Spleen (tissue), 11 donors: Measurements from ENCODE around the gene FCAMR. TPM values are rescaled to one million over a fixed set of nuclear protein-coding genes. Genes with fewer than 3 reads are reported as not detected.

ENCODE experiments used
- DNase-seq: peaks from one replicate; pipeline ENCODE4 v3.0.0-alpha.2; 2020
- H3K27ac ChIP-seq, 8 donors: fragments of 200-600 bp; sonication (generic) in 7 of 8; 1 replicate in 4 of 8; 2 replicates in 4 of 8; pipeline versions ENCODE4 v1.5.0 to v1.8.0; 2016 to 2021; ENCODE audit warnings: inconsistent platforms in 4 of 8, mild to moderate bottlenecking in 4 of 8, moderate library complexity in 1 of 8
- H3K27me3 ChIP-seq, 7 donors: fragments of 200-600 bp; sonication (generic) in 6 of 7; replicated peaks in 1 of 7; 1 replicate in 4 of 7; 2 replicates in 3 of 7; pipeline versions ENCODE4 v1.5.0 to v1.8.0; 2016 to 2021; ENCODE audit warnings: inconsistent platforms in 3 of 7, mild to moderate bottlenecking in 1 of 7
- H3K36me3 ChIP-seq, 6 donors: fragments of 200-600 bp; sonication (generic) in 5 of 6; 1 replicate in 4 of 6; 2 replicates in 2 of 6; pipeline versions ENCODE4 v1.5.0 to v1.8.0; 2016 to 2021; ENCODE audit warnings: inconsistent platforms in 2 of 6
- H3K4me1 ChIP-seq, 6 donors: fragments of 200-600 bp; sonication (generic) in 5 of 6; 1 replicate in 3 of 6; 2 replicates in 3 of 6; pipeline versions ENCODE4 v1.5.0 to v1.8.0; 2016 to 2021; ENCODE audit warnings: inconsistent platforms in 3 of 6
- H3K4me3 ChIP-seq, 8 donors: fragments of 200-600 bp; sonication (generic) in 7 of 8; 1 replicate in 4 of 8; 2 replicates in 4 of 8; pipeline versions ENCODE4 v1.5.0 to v1.8.0; 2016 to 2021; ENCODE audit warnings: inconsistent platforms in 4 of 8, mild to moderate bottlenecking in 4 of 8, moderate library complexity in 2 of 8
- H3K9me3 ChIP-seq, 8 donors: fragments of 200-600 bp; sonication (generic) in 7 of 8; 1 replicate in 4 of 8; 2 replicates in 4 of 8; pipeline versions ENCODE4 v1.5.0 to v1.8.0; 2016 to 2021; ENCODE audit warnings: inconsistent platforms in 4 of 8
- POLR2A ChIP-seq, 3 donors: fragments of 450-650 bp; IDR thresholded peaks; one replicate each; pipeline ENCODE4 v1.5.1; 2017; ENCODE audit warnings: antibody characterized with exemption in 3 of 3, mild to moderate bottlenecking in 1 of 3
- POLR2AphosphoS5 ChIP-seq, 3 donors: sonication (generic); formaldehyde crosslinking; IDR thresholded peaks; one replicate each; pipeline ENCODE4 v1.5.1; 2017; ENCODE audit warnings: antibody characterized with exemption in 3 of 3
- WGBS, 5 donors: extraction: QIAGEN DNeasy Blood & Tissue Kit in 3 of 5; methylation state at CpG; one replicate each; pipeline versions ENCODE4 v1.1.5 to v1.1.7; 2013 to 2018; 5-methylcytosine and 5-hydroxymethylcytosine counted together
- intact Hi-C: fragments of 100-400 bp; cut with DNase I; formaldehyde crosslinking; loops from one replicate; pipeline ENCODE4 v1.15.0; 2023; ENCODE audit warnings: low total_unique reads
- polyA plus RNA-seq, 3 donors: library from polyadenylated mRNA; stranded (reverse); fragments of 200-250 nt; gene quantifications; one replicate each; pipeline ENCODE4 v1.2.1, GENCODE V29; 2013
- total RNA-seq, 7 donors: library from RNA; depleted of rRNA in 3 of 7; stranded (reverse); fragments of >200 nt in 3 of 7; fragmentation: NEBNext Ultra II Directional in 4 of 7; extraction: Animal tissue kit (Norgen Biotek cat#: 25700) in 4 of 7; gene quantifications; one replicate each; pipeline versions ENCODE4 v1.1.0 to v1.2.1, GENCODE V29; 2016 to 2021
- TF ChIP-seq, protein P1 (sequence below), 11 experiments: fragments of 200-600 bp in 7 of 11; fragments of 450-650 bp in 4 of 11; sonication (generic) in 4 of 11; IDR thresholded peaks in 8 of 11; conservative IDR thresholded peaks in 3 of 11; 1 replicate in 7 of 11; 2 replicates in 4 of 11; pipeline versions ENCODE4 v1.4.0 to v1.8.0; 2016 to 2021; ENCODE audit warnings: antibody characterized with exemption in 11 of 11, inconsistent platforms in 4 of 11, mild to moderate bottlenecking in 1 of 11
- donor health status: healthy with polysubstance abuse.
- donor health status: DM: no; HTN: no; CAD: no; lungs with moderate emphysema.
- donor health status: DM: no; HTN: no; CAD: no.
- donor health status: Bipolar disorder and iron deficiency.
- donor health status: healthy.
- donor health status: DM: no; HTN: no; CAD: no.
- donor health status: DM: yes; HTN: yes; CAD: no.

Gene FCAMR
- total and polyA plus RNA-seq, 10 donors: 0.16 to 1.3 (median 0.38) TPM; not detected in 2

DNA sequence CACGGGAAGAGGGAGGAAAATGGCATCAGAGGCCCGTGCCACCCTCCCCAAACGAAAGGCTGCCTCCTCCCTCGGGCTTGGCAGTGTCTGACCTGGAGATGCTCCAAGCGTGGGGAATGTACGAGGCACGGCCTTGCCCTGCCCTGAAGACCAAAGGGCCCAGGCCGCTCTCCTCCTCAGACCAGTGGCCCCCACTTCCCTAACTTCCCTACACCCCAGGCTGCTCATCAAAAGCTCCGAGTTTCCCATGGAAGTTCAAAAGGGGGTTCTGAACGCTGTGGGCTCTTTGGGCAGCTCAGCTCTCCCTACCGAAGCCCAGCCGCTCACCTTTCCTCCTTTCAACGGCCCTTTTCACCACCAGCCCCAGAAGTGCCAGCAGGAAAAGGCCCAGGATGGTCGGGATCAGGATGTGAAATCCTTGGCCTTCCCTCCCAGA, 60.4 kb downstream of the FCAMR start:
- H3K4me3 ChIP-seq: peak overlapping the region; percentile 23 to 69 (median 38)
- H3K27me3 ChIP-seq: peaks cover 0 to 38% (median 0%) of the 10 kb centered on the region in 7 donors
- peak overlapping the region; percentile 60 to 87 (median 69) for H3K27ac ChIP-seq
- peaks cover 52 to 99% (median 96%) of the 10 kb centered on the region in 6 donors for H3K4me1 ChIP-seq
- intact Hi-C loops: loop anchor here (5.0 to 10.0 kb wide), 3 partner anchors 93 to 275 kb away; partner anchors contain the start of gene DYRK3
- peak in 2 of 3 donors; percentile 49 to 75 for TF ChIP-seq POLR2AphosphoS5 (IDR thresholded peaks at IDR 0.05)
- TF ChIP-seq, protein P1, sequence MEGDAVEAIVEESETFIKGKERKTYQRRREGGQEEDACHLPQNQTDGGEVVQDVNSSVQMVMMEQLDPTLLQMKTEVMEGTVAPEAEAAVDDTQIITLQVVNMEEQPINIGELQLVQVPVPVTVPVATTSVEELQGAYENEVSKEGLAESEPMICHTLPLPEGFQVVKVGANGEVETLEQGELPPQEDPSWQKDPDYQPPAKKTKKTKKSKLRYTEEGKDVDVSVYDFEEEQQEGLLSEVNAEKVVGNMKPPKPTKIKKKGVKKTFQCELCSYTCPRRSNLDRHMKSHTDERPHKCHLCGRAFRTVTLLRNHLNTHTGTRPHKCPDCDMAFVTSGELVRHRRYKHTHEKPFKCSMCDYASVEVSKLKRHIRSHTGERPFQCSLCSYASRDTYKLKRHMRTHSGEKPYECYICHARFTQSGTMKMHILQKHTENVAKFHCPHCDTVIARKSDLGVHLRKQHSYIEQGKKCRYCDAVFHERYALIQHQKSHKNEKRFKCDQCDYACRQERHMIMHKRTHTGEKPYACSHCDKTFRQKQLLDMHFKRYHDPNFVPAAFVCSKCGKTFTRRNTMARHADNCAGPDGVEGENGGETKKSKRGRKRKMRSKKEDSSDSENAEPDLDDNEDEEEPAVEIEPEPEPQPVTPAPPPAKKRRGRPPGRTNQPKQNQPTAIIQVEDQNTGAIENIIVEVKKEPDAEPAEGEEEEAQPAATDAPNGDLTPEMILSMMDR (IDR thresholded peaks at IDR 0.05 in 8 of 11, conservative IDR thresholded peaks at IDR 0.05 in 3 of 11): no peak
- 34 to 54% (median 48%) methylated on average over 11 to 14 of the region's 14 CpGs for WGBS, 5 donors
- H3K9me3 ChIP-seq: no peaks in the 10 kb centered on the region
- no peak for DNase-seq
- peaks cover 0 to 96% (median 28%) of the 10 kb centered on the region in 6 donors for H3K36me3 ChIP-seq

GRCh38 chr1:206909161-206909882, 60.9 kb downstream of the FCAMR start:
- peak; percentile 88 for DNase-seq
- TF ChIP-seq, protein P1 (IDR thresholded peaks at IDR 0.05 in 8 of 11, conservative IDR thresholded peaks at IDR 0.05 in 3 of 11): peak in 1 of 11 experiments; percentile 7
- TF ChIP-seq POLR2A (IDR thresholded peaks at IDR 0.05) (no peak), POLR2AphosphoS5 (IDR thresholded peaks at IDR 0.05) (peak; percentile 64 to 84 (median 75))
- Histone ChIP-seq H3K9me3 (no peaks in the 10 kb centered on the region), H3K27me3 (peaks cover 0 to 38% (median 0%) of the 10 kb centered on the region in 7 donors), H3K36me3 (peaks cover 0 to 96% (median 34%) of the 10 kb centered on the region in 6 donors), H3K27ac (peak overlapping the region; percentile 60 to 87 (median 69)), H3K4me1 (peaks cover 52 to 99% (median 91%) of the 10 kb centered on the region in 6 donors), H3K4me3 (peak overlapping the region; percentile 23 to 69 (median 38))
- WGBS, 5 donors: 0 to 10% (median 5%) methylated on average over 31 to 69 of the region's 69 CpGs
- intact Hi-C loops: no loop called here

GRCh38 chr1:206908038-206908437, 62.2 kb downstream of the FCAMR start:
- Histone ChIP-seq H3K27me3 (peaks cover 0 to 38% (median 0%) of the 10 kb centered on the region in 7 donors), H3K4me1 (peaks cover 52 to 86% (median 79%) of the 10 kb centered on the region in 6 donors), H3K4me3 (peak overlapping the region in 1 of 8 donors; percentile 11), H3K27ac (peak overlapping the region in 2 of 8 donors; percentile 34 to 87), H3K9me3 (no peaks in the 10 kb centered on the region), H3K36me3 (peaks cover 0 to 97% (median 46%) of the 10 kb centered on the region in 6 donors)
- intact Hi-C loops: no loop called here
- WGBS, 5 donors: 92 to 96% (median 94%) methylated on average over 10 of the region's 10 CpGs
- DNase-seq: peak; percentile 59
- TF ChIP-seq POLR2A (IDR thresholded peaks at IDR 0.05): no peak
- TF ChIP-seq, protein P1 (IDR thresholded peaks at IDR 0.05 in 8 of 11, conservative IDR thresholded peaks at IDR 0.05 in 3 of 11): no peak
- TF ChIP-seq POLR2AphosphoS5 (IDR thresholded peaks at IDR 0.05): no peak

Other genes with a start within 250 kb of the FCAMR start
- gene IL19, start 199.7 kb downstream of the FCAMR start, total RNA-seq: 1 to 10 TPM in 1 of 7 donors, not detected in 6; 2.2 TPM
- gene IL19, start 199.7 kb downstream of the FCAMR start, polyA plus RNA-seq: under 1 TPM in 2 of 3 donors, not detected in 1; 0.09 to 0.12 TPM
- 10 to 100 TPM in 1 of 7 donors, 1 to 10 TPM in 6; 3.0 to 23.2 (median 6.2) TPM for gene IL10, start 198.0 kb downstream of the FCAMR start, total RNA-seq
- 1 to 10 TPM; 3.8 to 5.7 (median 4.4) TPM for gene IL10, start 198.0 kb downstream of the FCAMR start, polyA plus RNA-seq
- not detected for gene IL20, start 104.8 kb downstream of the FCAMR start, total RNA-seq
- not detected for gene IL20, start 104.8 kb downstream of the FCAMR start, polyA plus RNA-seq
- under 1 TPM in 2 of 7 donors, not detected in 5; 0.30 to 0.34 TPM for gene IL24, start 73.0 kb downstream of the FCAMR start, total RNA-seq
- 1 to 10 TPM; 1.2 to 2.0 (median 1.4) TPM for gene IL24, start 73.0 kb downstream of the FCAMR start, polyA plus RNA-seq
- gene FCMR, start 48.5 kb downstream of the FCAMR start, total RNA-seq: 100 to 1,000 TPM; 136 to 269 (median 242) TPM
- gene FCMR, start 48.5 kb downstream of the FCAMR start, polyA plus RNA-seq: 100 to 1,000 TPM; 165 to 229 (median 187) TPM
- 1 to 10 TPM in 3 of 7 donors, under 1 TPM in 4; 0.37 to 1.7 (median 0.94) TPM for gene PIGR, start 24.0 kb downstream of the FCAMR start, total RNA-seq
- gene PIGR, start 24.0 kb downstream of the FCAMR start, polyA plus RNA-seq: under 1 TPM; 0.13 to 0.99 (median 0.30) TPM
- 1 to 10 TPM in 1 of 7 donors, under 1 TPM in 6; 0.09 to 1.0 (median 0.28) TPM for gene C1orf116, start 62.3 kb upstream of the FCAMR start, total RNA-seq
- under 1 TPM in 2 of 3 donors, not detected in 1; 0.02 to 0.10 TPM for gene C1orf116, start 62.3 kb upstream of the FCAMR start, polyA plus RNA-seq
- 10 to 100 TPM in 6 of 7 donors, 1 to 10 TPM in 1; 9.8 to 23.2 (median 16.5) TPM for gene YOD1, start 80.7 kb upstream of the FCAMR start, total RNA-seq
- gene YOD1, start 80.7 kb upstream of the FCAMR start, polyA plus RNA-seq: 1 to 10 TPM; 2.8 to 3.6 (median 3.1) TPM
- 10 to 100 TPM; 19.1 to 69.5 (median 29.8) TPM for gene PFKFB2, start 82.8 kb upstream of the FCAMR start, total RNA-seq
- 1 to 10 TPM; 6.8 to 8.3 (median 8.2) TPM for gene PFKFB2, start 82.8 kb upstream of the FCAMR start, polyA plus RNA-seq
- 1 to 10 TPM in 3 of 7 donors, under 1 TPM in 3, not detected in 1; 0.34 to 1.4 (median 0.71) TPM for gene C4BPB, start 118.4 kb upstream of the FCAMR start, total RNA-seq
- gene C4BPB, start 118.4 kb upstream of the FCAMR start, polyA plus RNA-seq: under 1 TPM; 0.24 to 0.61 (median 0.59) TPM
- 1 to 10 TPM in 2 of 7 donors, under 1 TPM in 5; 0.33 to 1.9 (median 0.57) TPM for gene C4BPA, start 133.8 kb upstream of the FCAMR start, total RNA-seq
- under 1 TPM; 0.03 to 0.38 (median 0.04) TPM for gene C4BPA, start 133.8 kb upstream of the FCAMR start, polyA plus RNA-seq